ENCODE results near the gene RPS6KA1. TPM values are rescaled to one million over a fixed set of nuclear protein-coding genes. Genes with fewer than 3 reads are reported as not detected.

Gene RPS6KA1
- total RNA-seq, 6 donors from 2014 or later: 91.1 to 161 (median 120) TPM

GRCh38 chr1:26536081-26536480 is 6.5 kb downstream of the RPS6KA1 start:
- H3K27me3 ChIP-seq: no peaks in the 10 kb centered on the region
- no peak overlapping the region for H3K4me3 ChIP-seq
- H3K27ac ChIP-seq: no peak overlapping the region
- peaks cover 0 to 21% (median 7%) of the 10 kb centered on the region in 4 donors for H3K36me3 ChIP-seq
- 76 to 79% methylated on average over 2 to 5 of the region's 5 CpGs for WGBS, 2 donors
- TF ChIP-seq EP300 (IDR thresholded peaks at IDR 0.05): no peak
- TF ChIP-seq POLR2A (IDR thresholded peaks at IDR 0.05): no peak
- TF ChIP-seq, protein P1, sequence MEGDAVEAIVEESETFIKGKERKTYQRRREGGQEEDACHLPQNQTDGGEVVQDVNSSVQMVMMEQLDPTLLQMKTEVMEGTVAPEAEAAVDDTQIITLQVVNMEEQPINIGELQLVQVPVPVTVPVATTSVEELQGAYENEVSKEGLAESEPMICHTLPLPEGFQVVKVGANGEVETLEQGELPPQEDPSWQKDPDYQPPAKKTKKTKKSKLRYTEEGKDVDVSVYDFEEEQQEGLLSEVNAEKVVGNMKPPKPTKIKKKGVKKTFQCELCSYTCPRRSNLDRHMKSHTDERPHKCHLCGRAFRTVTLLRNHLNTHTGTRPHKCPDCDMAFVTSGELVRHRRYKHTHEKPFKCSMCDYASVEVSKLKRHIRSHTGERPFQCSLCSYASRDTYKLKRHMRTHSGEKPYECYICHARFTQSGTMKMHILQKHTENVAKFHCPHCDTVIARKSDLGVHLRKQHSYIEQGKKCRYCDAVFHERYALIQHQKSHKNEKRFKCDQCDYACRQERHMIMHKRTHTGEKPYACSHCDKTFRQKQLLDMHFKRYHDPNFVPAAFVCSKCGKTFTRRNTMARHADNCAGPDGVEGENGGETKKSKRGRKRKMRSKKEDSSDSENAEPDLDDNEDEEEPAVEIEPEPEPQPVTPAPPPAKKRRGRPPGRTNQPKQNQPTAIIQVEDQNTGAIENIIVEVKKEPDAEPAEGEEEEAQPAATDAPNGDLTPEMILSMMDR (IDR thresholded peaks at IDR 0.05): no peak
- TF ChIP-seq POLR2AphosphoS5 (IDR thresholded peaks at IDR 0.05): no peak
- no peak for ATAC-seq (ENCODE audit: low FRiP score in 2 of 2)
- DNase-seq: no peak
- no peaks in the 10 kb centered on the region for H3K9me3 ChIP-seq
- peaks cover 47 to 80% (median 62%) of the 10 kb centered on the region in 4 donors for H3K4me1 ChIP-seq

- no peak for DNase-seq
- Histone ChIP-seq H3K27me3 (no peaks in the 10 kb centered on the region), H3K4me3 (no peak overlapping the region), H3K9me3 (no peaks in the 10 kb centered on the region), H3K27ac (no peak overlapping the region), H3K36me3 (peaks cover 0 to 21% (median 7%) of the 10 kb centered on the region in 4 donors), H3K4me1 (peaks cover 47 to 80% (median 62%) of the 10 kb centered on the region in 4 donors)
- 90 to 100% methylated on average over 1 to 2 of the region's 2 CpGs for WGBS, 2 donors
- TF ChIP-seq, protein P1 (IDR thresholded peaks at IDR 0.05): no peak
- no peak for TF ChIP-seq EP300 (IDR thresholded peaks at IDR 0.05)
- no peak for TF ChIP-seq POLR2AphosphoS5 (IDR thresholded peaks at IDR 0.05)
- TF ChIP-seq POLR2A (IDR thresholded peaks at IDR 0.05): no peak
- ATAC-seq (ENCODE audit: low FRiP score in 2 of 2): no peak
Measured at GRCh38 chr1:26536521-26536920, 7.0 kb downstream of the RPS6KA1 start.

DNA sequence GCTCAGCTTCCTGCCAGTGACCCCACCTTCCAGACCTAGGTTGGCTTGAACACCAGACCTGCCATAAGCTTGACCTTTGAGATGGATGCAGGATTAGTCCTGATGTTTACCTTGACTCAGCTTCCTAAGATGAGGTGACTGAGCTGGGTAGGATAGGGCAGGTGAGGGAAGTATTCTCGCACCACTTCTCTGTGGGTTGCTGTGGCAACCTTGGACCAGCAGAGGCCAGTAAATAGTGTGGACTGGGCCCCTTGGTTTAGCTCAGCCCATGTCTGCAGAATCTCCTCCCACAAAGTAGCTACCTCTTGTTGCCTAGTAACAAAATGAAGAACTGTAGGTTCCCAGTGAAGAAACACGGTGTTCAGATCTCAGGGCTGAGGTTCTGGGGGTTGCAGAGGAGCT is 8.4 kb downstream of the RPS6KA1 start:
- no peak overlapping the region for H3K4me3 ChIP-seq
- H3K27me3 ChIP-seq: no peaks in the 10 kb centered on the region
- peaks cover 47 to 80% (median 63%) of the 10 kb centered on the region in 4 donors for H3K4me1 ChIP-seq
- H3K36me3 ChIP-seq: peaks cover 0 to 21% (median 7%) of the 10 kb centered on the region in 4 donors
- ATAC-seq (ENCODE audit: low FRiP score in 2 of 2): peak; percentile 9 to 43
- H3K9me3 ChIP-seq: no peaks in the 10 kb centered on the region
- no peak for TF ChIP-seq EP300 (IDR thresholded peaks at IDR 0.05)
- TF ChIP-seq, protein P1 (IDR thresholded peaks at IDR 0.05): peak in 3 of 6 experiments; percentile 32 to 35 (median 34)
- DNase-seq: peak in 1 of 2 donors; percentile 75
- peak overlapping the region in 3 of 4 donors; percentile 5 to 92 (median 20) for H3K27ac ChIP-seq
- WGBS, 2 donors: 29 to 35% methylated on average over 2 of the region's 2 CpGs

DNA sequence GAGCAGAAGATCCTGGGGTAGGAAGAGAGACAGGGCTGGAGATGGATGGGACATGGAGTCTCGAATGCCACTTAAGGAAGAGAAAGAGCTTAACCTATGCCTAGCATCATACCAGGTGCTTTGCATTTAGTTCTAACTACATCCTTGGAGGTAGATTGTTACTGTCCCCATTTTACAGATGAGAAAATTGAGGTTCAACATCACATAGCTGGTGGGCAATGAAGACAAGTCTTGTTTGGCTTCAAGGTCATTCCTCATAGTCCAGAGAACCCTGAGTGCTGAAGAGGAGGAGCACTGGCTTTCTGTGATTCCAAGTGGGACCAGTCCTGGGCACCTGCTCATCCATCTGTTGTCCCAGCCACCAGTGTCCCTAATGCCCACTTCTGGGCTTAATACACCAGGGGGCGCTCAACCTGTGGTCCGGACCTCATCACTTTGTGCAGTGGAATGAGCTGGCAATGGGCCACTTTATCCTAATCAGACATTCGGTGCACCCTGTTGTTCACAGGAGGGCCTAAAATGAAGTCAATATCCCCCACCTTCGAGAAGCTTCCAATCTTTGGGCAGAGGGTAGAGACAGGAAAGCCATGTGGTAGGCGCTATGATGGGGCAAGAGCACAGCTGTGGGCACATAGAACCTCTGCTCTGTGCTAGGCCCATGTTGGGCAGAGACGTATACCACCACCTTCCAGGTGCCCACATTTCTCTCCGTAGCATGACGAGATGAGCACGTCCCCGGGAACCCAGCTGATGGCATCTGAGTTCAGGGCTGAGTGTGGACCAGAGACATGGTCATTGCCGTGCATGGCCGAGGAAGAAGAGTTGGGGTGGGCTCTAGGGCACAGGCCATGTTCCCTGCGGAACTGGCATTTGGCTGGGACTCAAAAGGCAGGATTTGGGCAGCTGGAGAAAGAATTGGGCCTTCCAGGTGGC is 9.2 kb downstream of the RPS6KA1 start:
- no peak for TF ChIP-seq POLR2AphosphoS5 (IDR thresholded peaks at IDR 0.05)
- no peak for TF ChIP-seq EP300 (IDR thresholded peaks at IDR 0.05)
- TF ChIP-seq, protein P1 (IDR thresholded peaks at IDR 0.05): peak; percentile 16 to 51 (median 41)
- no peak for TF ChIP-seq POLR2A (IDR thresholded peaks at IDR 0.05)
- Histone ChIP-seq H3K9me3 (no peaks in the 10 kb centered on the region), H3K27me3 (no peaks in the 10 kb centered on the region), H3K27ac (peak overlapping the region; percentile 20 to 93 (median 62)), H3K36me3 (peaks cover 0 to 21% (median 7%) of the 10 kb centered on the region in 4 donors), H3K4me1 (peaks cover 47 to 79% (median 61%) of the 10 kb centered on the region in 4 donors), H3K4me3 (no peak overlapping the region)
- 73 to 85% methylated on average over 11 to 14 of the region's 14 CpGs for WGBS, 2 donors
- ATAC-seq (ENCODE audit: low FRiP score in 2 of 2) (no peak), DNase-seq (peak in 1 of 2 donors; percentile 69)

Measured in upper lobe of left lung (tissue), 6 donors.